ENCODE results near the gene TNFSF8. TPM values are rescaled to one million over a fixed set of nuclear protein-coding genes. Genes with fewer than 3 reads are reported as not detected.

The TNFSF8 gene
- polyA plus RNA-seq, 1 of the 3 experiments (the other 2 are of a cell fraction): not detected

DNA sequence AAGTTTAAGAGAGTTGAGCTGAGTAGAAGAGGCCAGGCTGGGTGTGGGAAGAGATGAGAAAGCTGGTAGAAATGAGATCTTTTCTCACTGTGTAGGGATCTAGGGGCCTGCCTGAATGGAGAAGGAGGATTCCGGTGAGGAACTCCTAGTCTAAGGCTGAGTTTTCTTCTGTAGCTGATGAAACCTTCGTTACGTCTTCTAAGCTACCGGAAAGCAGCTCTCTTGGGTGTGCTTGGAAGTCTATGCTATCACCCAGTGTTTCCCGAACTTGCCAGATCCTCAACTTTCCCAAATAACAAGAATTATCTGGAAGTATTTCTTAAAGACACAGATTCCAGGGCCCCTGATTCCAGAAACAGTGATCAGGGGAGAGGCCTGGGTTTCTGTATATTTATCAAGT is 69.1 kb downstream of the TNFSF8 start:
- ChIA-PET CTCF (no interaction called here), POLR2A (no interaction called here)

DNA sequence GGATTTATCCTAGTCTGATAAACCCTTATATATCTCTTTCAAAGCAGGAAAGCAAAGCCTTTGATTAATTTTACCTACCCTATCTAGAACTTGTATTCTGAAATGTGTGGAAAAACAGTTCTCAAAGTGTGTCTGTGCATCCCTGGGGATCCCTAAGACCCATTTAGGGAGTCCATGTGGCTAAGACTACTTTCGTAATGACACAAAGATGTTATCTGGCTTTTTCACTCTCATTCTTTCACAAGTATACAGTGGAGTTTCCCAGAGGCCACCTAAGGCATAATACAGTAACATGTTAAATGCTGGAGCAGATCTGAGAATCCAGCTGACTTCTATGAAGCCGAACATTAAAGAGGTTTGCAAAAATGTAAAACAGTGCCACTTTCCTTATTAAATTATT is 70.2 kb downstream of the TNFSF8 start:
- no peak for DNase-seq
- H2AFZ ChIP-seq (ENCODE audit: low read depth): no peak overlapping the region
- no peak overlapping the region for H3K27ac ChIP-seq (ENCODE audit: low read depth in 2 of 2, low read length in 1 of 2)
- no peaks in the 10 kb centered on the region for H3K9me2 ChIP-seq
- ChIA-PET POLR2A (no interaction called here), CTCF (no interaction called here)
- whole genome bisulfite sequencing (ENCODE audit: low lambda C conversion rate): 50% methylated on average over 2 of the region's 2 CpGs
- peaks cover 0 to 18% of the 10 kb centered on the region in 2 experiments; a peak in 3 of 4 replicates for H3K4me1 ChIP-seq (ENCODE audit: control insufficient read depth in 1 of 2, insufficient read depth in 2 of 2, low read depth in 1 of 2, low read length in 1 of 2)
- no peaks in the 10 kb centered on the region for H4K20me1 ChIP-seq (ENCODE audit: insufficient read depth)
- no peaks in the 10 kb centered on the region for H3K9me3 ChIP-seq
- no peak overlapping the region for H3K4me2 ChIP-seq
- no peaks in the 10 kb centered on the region for H3K79me2 ChIP-seq (ENCODE audit: insufficient read depth)
- no peak overlapping the region for H3K9ac ChIP-seq
- H3K36me3 ChIP-seq (replicated peaks in 1 of 2; ENCODE audit: control insufficient read depth in 1 of 2, insufficient read depth in 2 of 2, low read length in 1 of 2): no peaks in the 10 kb centered on the region
- no peaks in the 10 kb centered on the region for H3K27me3 ChIP-seq (ENCODE audit: insufficient read depth)
- no peak overlapping the region for H3K4me3 ChIP-seq (ENCODE audit: low read depth in 2 of 2, low read length in 1 of 2)
- peaks cover 15% of the 10 kb centered on the region for H3F3A ChIP-seq (replicated peaks; ENCODE audit: insufficient read depth)
- no peak for TF ChIP-seq POLR2AphosphoS5 (IDR thresholded peaks at IDR 0.05; ENCODE audit: low read depth, low read length)
- TF ChIP-seq TEAD4 (IDR thresholded peaks at IDR 0.05; ENCODE audit: borderline replicate concordance, insufficient read depth): no peak
- no peak for TF ChIP-seq FOXM1 (IDR thresholded peaks at IDR 0.05; ENCODE audit: low read depth)
- TF ChIP-seq RFX5 (IDR thresholded peaks at IDR 0.05; ENCODE audit: low read length): no peak
- no peak for TF ChIP-seq RCOR1 (IDR thresholded peaks at IDR 0.05; ENCODE audit: low read length)
- TF ChIP-seq MEF2A (IDR thresholded peaks at IDR 0.05; ENCODE audit: borderline replicate concordance, low read depth): no peak
- no peak for TF ChIP-seq RXRA (IDR thresholded peaks at IDR 0.05; ENCODE audit: borderline replicate concordance, low read depth)
- TF ChIP-seq, protein P1, sequence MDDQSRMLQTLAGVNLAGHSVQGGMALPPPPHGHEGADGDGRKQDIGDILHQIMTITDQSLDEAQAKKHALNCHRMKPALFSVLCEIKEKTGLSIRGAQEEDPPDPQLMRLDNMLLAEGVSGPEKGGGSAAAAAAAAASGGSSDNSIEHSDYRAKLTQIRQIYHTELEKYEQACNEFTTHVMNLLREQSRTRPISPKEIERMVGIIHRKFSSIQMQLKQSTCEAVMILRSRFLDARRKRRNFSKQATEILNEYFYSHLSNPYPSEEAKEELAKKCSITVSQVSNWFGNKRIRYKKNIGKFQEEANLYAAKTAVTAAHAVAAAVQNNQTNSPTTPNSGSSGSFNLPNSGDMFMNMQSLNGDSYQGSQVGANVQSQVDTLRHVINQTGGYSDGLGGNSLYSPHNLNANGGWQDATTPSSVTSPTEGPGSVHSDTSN (IDR thresholded peaks at IDR 0.05): no peak
- TF ChIP-seq EP300 (IDR thresholded peaks at IDR 0.05; ENCODE audit: borderline replicate concordance in 1 of 2, low read depth in 1 of 2, low read length in 1 of 2): no peak
- TF ChIP-seq SMC3 (IDR thresholded peaks at IDR 0.05; ENCODE audit: low read depth, low read length): no peak
- TF ChIP-seq, protein P2, sequence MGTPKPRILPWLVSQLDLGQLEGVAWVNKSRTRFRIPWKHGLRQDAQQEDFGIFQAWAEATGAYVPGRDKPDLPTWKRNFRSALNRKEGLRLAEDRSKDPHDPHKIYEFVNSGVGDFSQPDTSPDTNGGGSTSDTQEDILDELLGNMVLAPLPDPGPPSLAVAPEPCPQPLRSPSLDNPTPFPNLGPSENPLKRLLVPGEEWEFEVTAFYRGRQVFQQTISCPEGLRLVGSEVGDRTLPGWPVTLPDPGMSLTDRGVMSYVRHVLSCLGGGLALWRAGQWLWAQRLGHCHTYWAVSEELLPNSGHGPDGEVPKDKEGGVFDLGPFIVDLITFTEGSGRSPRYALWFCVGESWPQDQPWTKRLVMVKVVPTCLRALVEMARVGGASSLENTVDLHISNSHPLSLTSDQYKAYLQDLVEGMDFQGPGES (IDR thresholded peaks at IDR 0.05; ENCODE audit: low read depth, low read length): no peak
- TF ChIP-seq, protein P3, sequence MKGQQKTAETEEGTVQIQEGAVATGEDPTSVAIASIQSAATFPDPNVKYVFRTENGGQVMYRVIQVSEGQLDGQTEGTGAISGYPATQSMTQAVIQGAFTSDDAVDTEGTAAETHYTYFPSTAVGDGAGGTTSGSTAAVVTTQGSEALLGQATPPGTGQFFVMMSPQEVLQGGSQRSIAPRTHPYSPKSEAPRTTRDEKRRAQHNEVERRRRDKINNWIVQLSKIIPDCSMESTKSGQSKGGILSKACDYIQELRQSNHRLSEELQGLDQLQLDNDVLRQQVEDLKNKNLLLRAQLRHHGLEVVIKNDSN (IDR thresholded peaks at IDR 0.05; ENCODE audit: borderline replicate concordance, low read depth): no peak
- no peak for TF ChIP-seq TAF1 (IDR thresholded peaks at IDR 0.05; ENCODE audit: borderline replicate concordance, low read depth, low read length)
- no peak for TF ChIP-seq GABPA (IDR thresholded peaks at IDR 0.05; ENCODE audit: low read depth)

More for the DNA sequence above, 69.1 kb downstream of the TNFSF8 start:
- Histone ChIP-seq H3K4me1 (ENCODE audit: control insufficient read depth in 1 of 2, insufficient read depth in 2 of 2, low read depth in 1 of 2, low read length in 1 of 2) (peaks cover 0 to 10% of the 10 kb centered on the region in 2 experiments; a peak in 1 of 4 replicates), H3K27ac (ENCODE audit: low read depth in 2 of 2, low read length in 1 of 2) (no peak overlapping the region), H3K9me2 (no peaks in the 10 kb centered on the region), H3K79me2 (ENCODE audit: insufficient read depth) (no peaks in the 10 kb centered on the region), H3K9ac (no peak overlapping the region), H2AFZ (ENCODE audit: low read depth) (no peak overlapping the region), H3F3A (replicated peaks; ENCODE audit: insufficient read depth) (peaks cover 5% of the 10 kb centered on the region), H4K20me1 (ENCODE audit: insufficient read depth) (no peaks in the 10 kb centered on the region), H3K4me2 (no peak overlapping the region), H3K36me3 (replicated peaks in 1 of 2; ENCODE audit: control insufficient read depth in 1 of 2, insufficient read depth in 2 of 2, low read length in 1 of 2) (no peaks in the 10 kb centered on the region), H3K9me3 (no peaks in the 10 kb centered on the region), H3K27me3 (ENCODE audit: insufficient read depth) (no peaks in the 10 kb centered on the region), H3K4me3 (ENCODE audit: low read depth in 2 of 2, low read length in 1 of 2) (no peak overlapping the region)
- WGBS (ENCODE audit: low lambda C conversion rate): 70% methylated on average over 5 of the region's 5 CpGs
- DNase-seq: no peak
- TF ChIP-seq JUND (IDR thresholded peaks at IDR 0.05) (no peak), TEAD4 (IDR thresholded peaks at IDR 0.05; ENCODE audit: borderline replicate concordance, insufficient read depth) (no peak), SIN3A (IDR thresholded peaks at IDR 0.05; ENCODE audit: borderline replicate concordance, low read depth, low read length) (no peak), EP300 (IDR thresholded peaks at IDR 0.05; ENCODE audit: borderline replicate concordance in 1 of 2, low read depth in 1 of 2, low read length in 1 of 2) (no peak), RAD21 (IDR thresholded peaks at IDR 0.05; ENCODE audit: low read length) (no peak), POLR2AphosphoS5 (IDR thresholded peaks at IDR 0.05; ENCODE audit: low read depth, low read length) (no peak), RXRA (IDR thresholded peaks at IDR 0.05; ENCODE audit: borderline replicate concordance, low read depth) (no peak), CHD2 (IDR thresholded peaks at IDR 0.05; ENCODE audit: low read length, partially characterized antibody) (no peak), RFX5 (IDR thresholded peaks at IDR 0.05; ENCODE audit: low read length) (no peak), GABPA (IDR thresholded peaks at IDR 0.05; ENCODE audit: low read depth) (no peak), MXI1 (IDR thresholded peaks at IDR 0.05; ENCODE audit: low read depth, low read length) (no peak), NFIC (IDR thresholded peaks at IDR 0.05; ENCODE audit: borderline replicate concordance) (no peak)
- TF ChIP-seq, protein P3 (IDR thresholded peaks at IDR 0.05; ENCODE audit: borderline replicate concordance, low read depth): no peak
- TF ChIP-seq, protein P4, sequence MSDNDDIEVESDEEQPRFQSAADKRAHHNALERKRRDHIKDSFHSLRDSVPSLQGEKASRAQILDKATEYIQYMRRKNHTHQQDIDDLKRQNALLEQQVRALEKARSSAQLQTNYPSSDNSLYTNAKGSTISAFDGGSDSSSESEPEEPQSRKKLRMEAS (IDR thresholded peaks at IDR 0.05; ENCODE audit: low read depth): no peak
- TF ChIP-seq, protein P5, sequence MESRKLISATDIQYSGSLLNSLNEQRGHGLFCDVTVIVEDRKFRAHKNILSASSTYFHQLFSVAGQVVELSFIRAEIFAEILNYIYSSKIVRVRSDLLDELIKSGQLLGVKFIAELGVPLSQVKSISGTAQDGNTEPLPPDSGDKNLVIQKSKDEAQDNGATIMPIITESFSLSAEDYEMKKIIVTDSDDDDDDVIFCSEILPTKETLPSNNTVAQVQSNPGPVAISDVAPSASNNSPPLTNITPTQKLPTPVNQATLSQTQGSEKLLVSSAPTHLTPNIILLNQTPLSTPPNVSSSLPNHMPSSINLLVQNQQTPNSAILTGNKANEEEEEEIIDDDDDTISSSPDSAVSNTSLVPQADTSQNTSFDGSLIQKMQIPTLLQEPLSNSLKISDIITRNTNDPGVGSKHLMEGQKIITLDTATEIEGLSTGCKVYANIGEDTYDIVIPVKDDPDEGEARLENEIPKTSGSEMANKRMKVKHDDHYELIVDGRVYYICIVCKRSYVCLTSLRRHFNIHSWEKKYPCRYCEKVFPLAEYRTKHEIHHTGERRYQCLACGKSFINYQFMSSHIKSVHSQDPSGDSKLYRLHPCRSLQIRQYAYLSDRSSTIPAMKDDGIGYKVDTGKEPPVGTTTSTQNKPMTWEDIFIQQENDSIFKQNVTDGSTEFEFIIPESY (IDR thresholded peaks at IDR 0.05; ENCODE audit: borderline replicate concordance, low read depth): no peak

Data from SK-N-SH (cell line).